GM13977 (cell line): Measurements from ENCODE around the gene NEK6.

Source experiments
- DNase-seq: peaks from one replicate; pipeline ENCODE4 v3.0.0; 2012; ENCODE audit warnings: low spot score
- in situ Hi-C: fragments of 300-500 bp; cut with MboI; formaldehyde crosslinking; loops from one replicate; pipeline ENCODE4 v1.12.0; 2022; ENCODE audit warnings: low sequenced_read_pairs, low pct_unique_long_range_greater_than_20kb, mixed read lengths, inconsistent platforms; ENCODE audit not compliant: unreplicated experiment
- TF ChIP-seq, protein P1 (sequence below): IDR thresholded peaks from 2 replicates; pipeline ENCODE4 v1.5.1; 2012; ENCODE audit warnings: mild to moderate bottlenecking, control low read depth; ENCODE audit not compliant: insufficient read depth; ENCODE audit errors: extremely low read depth, missing control alignments

NEK6 gene

DNA sequence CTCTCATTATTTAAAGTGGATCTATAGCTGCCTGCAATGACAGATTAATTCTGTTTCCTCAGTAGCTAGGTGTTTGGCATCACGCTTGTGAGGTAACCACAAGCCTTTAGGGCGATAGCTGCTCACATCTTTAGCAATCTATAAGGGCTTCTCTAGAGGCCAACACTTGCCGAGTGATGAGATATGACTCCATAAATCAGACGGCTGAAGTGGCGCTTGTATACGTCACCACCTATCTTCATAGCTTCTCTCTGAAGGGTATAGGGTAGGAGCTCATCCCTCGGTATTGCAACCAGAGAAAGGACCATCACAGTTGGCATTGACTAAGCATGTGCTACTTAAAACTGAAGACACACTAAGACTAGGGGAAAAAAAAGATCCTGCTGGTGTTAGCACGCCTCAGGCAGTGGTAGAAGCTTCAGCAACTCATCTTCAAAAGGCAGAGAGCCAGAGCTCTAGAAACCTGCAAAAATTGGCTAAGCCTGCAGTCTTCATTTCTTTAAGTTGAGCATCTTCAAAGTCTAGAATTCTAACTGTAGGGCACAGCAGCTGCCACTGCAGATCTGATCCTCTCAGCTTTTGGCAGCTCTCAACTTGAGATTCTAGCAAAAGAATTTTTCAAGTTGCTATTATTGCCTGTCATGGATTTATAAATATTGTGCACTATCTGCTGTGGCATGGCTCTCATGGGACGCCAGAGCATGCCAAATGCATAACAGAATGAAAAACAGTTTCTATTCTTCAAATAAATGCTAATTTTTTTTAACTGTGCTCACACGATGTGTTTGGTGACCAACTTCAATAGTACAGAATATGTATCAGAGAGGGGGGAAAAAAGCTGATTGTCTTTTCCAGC, 120.0 kb downstream of the NEK6 start:
- TF ChIP-seq, protein P1, sequence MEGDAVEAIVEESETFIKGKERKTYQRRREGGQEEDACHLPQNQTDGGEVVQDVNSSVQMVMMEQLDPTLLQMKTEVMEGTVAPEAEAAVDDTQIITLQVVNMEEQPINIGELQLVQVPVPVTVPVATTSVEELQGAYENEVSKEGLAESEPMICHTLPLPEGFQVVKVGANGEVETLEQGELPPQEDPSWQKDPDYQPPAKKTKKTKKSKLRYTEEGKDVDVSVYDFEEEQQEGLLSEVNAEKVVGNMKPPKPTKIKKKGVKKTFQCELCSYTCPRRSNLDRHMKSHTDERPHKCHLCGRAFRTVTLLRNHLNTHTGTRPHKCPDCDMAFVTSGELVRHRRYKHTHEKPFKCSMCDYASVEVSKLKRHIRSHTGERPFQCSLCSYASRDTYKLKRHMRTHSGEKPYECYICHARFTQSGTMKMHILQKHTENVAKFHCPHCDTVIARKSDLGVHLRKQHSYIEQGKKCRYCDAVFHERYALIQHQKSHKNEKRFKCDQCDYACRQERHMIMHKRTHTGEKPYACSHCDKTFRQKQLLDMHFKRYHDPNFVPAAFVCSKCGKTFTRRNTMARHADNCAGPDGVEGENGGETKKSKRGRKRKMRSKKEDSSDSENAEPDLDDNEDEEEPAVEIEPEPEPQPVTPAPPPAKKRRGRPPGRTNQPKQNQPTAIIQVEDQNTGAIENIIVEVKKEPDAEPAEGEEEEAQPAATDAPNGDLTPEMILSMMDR: no peak
- no peak for DNase-seq
- in situ Hi-C loops: no loop called here

DNA sequence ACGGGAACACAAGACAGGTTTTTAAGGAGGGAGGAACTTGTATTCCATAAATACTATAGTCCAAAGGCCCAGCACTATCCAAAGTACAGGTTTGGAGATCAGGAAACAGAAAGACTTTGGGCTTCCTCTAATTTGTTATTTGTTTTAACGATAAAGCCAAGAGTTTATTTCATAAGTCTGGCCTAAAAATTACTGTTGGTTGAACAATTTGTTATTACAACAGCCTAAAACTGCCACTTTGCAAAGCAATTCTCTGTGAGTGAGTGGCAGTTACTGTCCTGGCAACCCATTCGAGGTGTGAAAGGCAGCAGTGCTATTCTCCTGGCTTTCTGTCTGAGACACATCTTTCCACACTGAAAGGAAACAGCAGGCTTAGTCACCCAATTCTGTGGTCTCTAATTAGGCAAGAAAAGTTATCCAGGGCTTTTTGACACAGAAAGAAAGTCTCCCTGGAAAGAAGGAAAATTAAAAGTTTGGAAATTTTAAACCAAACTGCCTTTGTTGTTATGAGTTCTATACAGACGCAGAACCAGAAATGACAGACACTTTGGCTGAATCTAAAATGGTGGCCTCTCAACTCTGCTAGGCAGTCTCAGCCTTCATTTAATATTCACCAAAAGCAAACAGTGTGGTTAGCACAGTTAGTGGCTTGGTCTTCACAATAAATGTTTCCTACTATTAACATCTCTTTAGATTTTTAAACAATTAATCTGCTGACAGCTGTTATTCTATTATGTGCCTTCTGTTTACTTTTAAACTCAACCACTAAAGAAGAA, 123.6 kb downstream of the NEK6 start:
- in situ Hi-C loops: no loop called here
- DNase-seq: no peak
- TF ChIP-seq, protein P1: no peak

DNA sequence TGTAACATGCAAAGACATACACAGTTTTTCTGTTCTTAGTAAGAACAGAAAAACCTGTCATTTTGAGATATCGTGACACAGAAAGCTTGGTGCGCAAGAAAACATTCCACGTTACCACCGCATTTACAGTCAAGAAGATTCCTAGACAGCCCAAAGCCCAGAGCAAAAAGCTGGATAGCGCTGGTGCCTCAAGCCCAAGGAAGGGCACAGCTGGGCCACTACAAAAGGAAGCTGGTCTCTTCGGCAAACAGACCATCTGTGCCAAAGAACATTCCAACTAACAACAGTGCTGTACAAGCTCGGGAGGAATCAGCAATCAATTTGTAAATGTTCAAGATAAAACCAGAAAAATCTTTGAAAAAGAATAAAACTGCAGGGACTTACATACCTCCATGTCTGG, 126.5 kb downstream of the NEK6 start:
- TF ChIP-seq, protein P1: no peak
- no peak for DNase-seq
- in situ Hi-C loops: no loop called here

DNA sequence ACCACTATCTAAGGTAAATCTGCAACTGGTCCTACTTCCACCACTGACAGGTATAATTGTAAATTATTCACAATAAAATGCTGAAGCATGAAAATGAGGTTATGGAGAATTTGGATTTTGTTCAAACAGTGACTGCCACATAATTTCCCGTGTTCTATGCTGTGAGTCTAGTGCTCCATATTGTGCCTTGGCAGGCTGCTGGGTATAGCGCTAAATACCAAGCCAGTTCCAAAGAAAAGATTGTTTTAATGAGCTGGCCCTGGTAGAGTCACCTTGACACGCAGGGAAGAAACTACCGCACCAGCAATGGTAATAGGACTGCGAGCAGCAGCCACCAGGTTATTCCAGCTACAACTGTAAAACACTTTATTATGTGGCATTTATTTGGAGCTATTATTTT, 127.1 kb downstream of the NEK6 start:
- DNase-seq: no peak
- TF ChIP-seq, protein P1: no peak
- in situ Hi-C loops: no loop called here

- in situ Hi-C loops: no loop called here
- DNase-seq: no peak
- TF ChIP-seq, protein P1: no peak
These were observed 127.9 kb downstream of the NEK6 start for GRCh38 chr9:124385623-124386022.

DNA sequence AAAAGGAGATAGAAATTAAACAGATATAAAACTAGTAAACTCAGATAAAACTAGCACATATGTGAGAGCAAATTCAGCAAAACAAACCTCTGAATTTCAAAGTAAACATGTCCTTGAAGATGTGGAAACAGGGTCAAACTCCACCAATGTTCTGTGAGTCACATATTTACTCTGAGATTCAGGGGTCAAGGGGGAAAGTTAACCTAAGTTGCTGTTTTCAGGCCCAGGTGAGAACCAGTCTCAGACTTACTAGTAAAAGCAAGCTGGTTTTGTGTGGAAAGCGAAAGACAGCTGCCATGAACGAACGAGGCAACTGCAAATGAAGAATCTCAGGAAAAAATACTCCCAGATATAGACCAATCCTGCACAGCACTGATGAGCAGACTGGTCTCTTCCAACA, 128.5 kb downstream of the NEK6 start:
- no peak for DNase-seq
- TF ChIP-seq, protein P1: no peak
- in situ Hi-C loops: no loop called here
